ENCODE results near the gene RAB29.
A peak's percentile ranks its signal among the peaks of the same experiment; 100 is the strongest.

The RAB29 gene

GRCh38 chr1:205764578-205764977, 10.7 kb downstream of the RAB29 start:
- no peak for DNase-seq (ENCODE audit: low read depth, low spot score)

- no peak for DNase-seq (ENCODE audit: low read depth, low spot score)
Measured at GRCh38 chr1:205763980-205764379, 11.3 kb downstream of the RAB29 start.

- no peak for DNase-seq (ENCODE audit: low read depth, low spot score)
Measured at GRCh38 chr1:205760606-205761005, 14.7 kb downstream of the RAB29 start.

GRCh38 chr1:205756552-205756951, 18.7 kb downstream of the RAB29 start:
- DNase-seq (ENCODE audit: low read depth, low spot score): no peak

GRCh38 chr1:205754857-205755256, 20.4 kb downstream of the RAB29 start:
- DNase-seq (ENCODE audit: low read depth, low spot score): no peak

GRCh38 chr1:205751036-205751651, 24.1 kb downstream of the RAB29 start:
- peak; percentile 60 for DNase-seq (ENCODE audit: low read depth, low spot score)

- peak; percentile 99 for DNase-seq (ENCODE audit: low read depth, low spot score)
Measured at GRCh38 chr1:205750138-205751035, 24.9 kb downstream of the RAB29 start, which contains the start of gene NUCKS1. Gene NUCKS1, minus strand, starts transcription at chr1:205750182. Its CDS starts 209 bp downstream, at chr1:205749973.

- peak; percentile 99 for DNase-seq (ENCODE audit: low read depth, low spot score)
Measured at GRCh38 chr1:205749234-205750137, 25.8 kb downstream of the RAB29 start.

- peak; percentile 36 for DNase-seq (ENCODE audit: low read depth, low spot score)
Measured at GRCh38 chr1:205748403-205749233, 26.7 kb downstream of the RAB29 start.

GRCh38 chr1:205746757-205747412, 28.4 kb downstream of the RAB29 start:
- DNase-seq (ENCODE audit: low read depth, low spot score): no peak

- no peak for DNase-seq (ENCODE audit: low read depth, low spot score)
Measured at GRCh38 chr1:205744403-205744802, 30.9 kb downstream of the RAB29 start.

GRCh38 chr1:205743977-205744376, 31.3 kb downstream of the RAB29 start:
- no peak for DNase-seq (ENCODE audit: low read depth, low spot score)

GRCh38 chr1:205741681-205742080, 33.6 kb downstream of the RAB29 start:
- DNase-seq (ENCODE audit: low read depth, low spot score): no peak

- no peak for DNase-seq (ENCODE audit: low read depth, low spot score)
Measured at GRCh38 chr1:205739348-205740160, 35.7 kb downstream of the RAB29 start.

GRCh38 chr1:205735218-205735617, 40.1 kb downstream of the RAB29 start:
- no peak for DNase-seq (ENCODE audit: low read depth, low spot score)

GRCh38 chr1:205733438-205734175, 41.7 kb downstream of the RAB29 start:
- DNase-seq (ENCODE audit: low read depth, low spot score): no peak

GRCh38 chr1:205729945-205730610, 45.2 kb downstream of the RAB29 start:
- DNase-seq (ENCODE audit: low read depth, low spot score): no peak

GRCh38 chr1:205726619-205727125, 48.6 kb downstream of the RAB29 start:
- DNase-seq (ENCODE audit: low read depth, low spot score): no peak
